Activated T-cell treated with anti-CD3 and anti-CD28 coated beads, Interleukin-2, amount 50 U/mL, for 4 hours (primary cell): Measurements from ENCODE around the gene CAMTA1. TPM values are rescaled to one million over a fixed set of nuclear protein-coding genes. Genes with fewer than 3 reads are reported as not detected.
A peak's percentile ranks its signal among the peaks of the same experiment; 100 is the strongest.

ENCODE experiments used
- ATAC-seq, 2 donors: fragments of 200-7000 bp; cut with Tn5 transposase; one replicate each; pipeline ENCODE4 v1.10.0; 2021
- DNase-seq: peaks from one replicate; pipeline ENCODE4 v3.0.0-alpha.2; 2020
- H3K27me3 Mint-ChIP-seq: one replicate; pipeline ENCODE4 v1.8.0; 2021; ENCODE audit warnings: low read depth, mixed read lengths
- H3K36me3 Mint-ChIP-seq: one replicate; pipeline ENCODE4 v1.8.0; 2022; ENCODE audit warnings: mixed read lengths; ENCODE audit not compliant: insufficient read depth
- H3K4me1 Mint-ChIP-seq: one replicate; pipeline ENCODE4 v1.8.0; 2021; ENCODE audit warnings: low read depth, mixed read lengths
- H3K4me3 Mint-ChIP-seq: one replicate; pipeline ENCODE4 v1.8.0; 2021; ENCODE audit warnings: mild to moderate bottlenecking, moderate library complexity, mixed read lengths
- H3K9me3 Mint-ChIP-seq: one replicate; pipeline ENCODE4 v1.8.0; 2021; ENCODE audit warnings: mixed read lengths
- total RNA-seq, 3 donors: library from RNA; stranded (reverse); gene quantifications; one replicate each; pipeline ENCODE4 v1.2.1, GENCODE V29; 2021

CAMTA1 gene
- total RNA-seq, 3 donors from 2014 or later: 47.5 to 50.3 (median 47.7) TPM

GRCh38 chr1:6962996-6963911 is 178.0 kb downstream of the CAMTA1 start:
- peaks cover 55% of the 10 kb centered on the region for H3K27me3 Mint-ChIP-seq
- no peaks in the 10 kb centered on the region for H3K36me3 Mint-ChIP-seq
- ATAC-seq (peak; percentile 71 to 76), DNase-seq (peak; percentile 55)
- peaks cover 9% of the 10 kb centered on the region for H3K4me1 Mint-ChIP-seq
- no peaks in the 10 kb centered on the region for H3K9me3 Mint-ChIP-seq
- H3K4me3 Mint-ChIP-seq: peak overlapping the region; percentile 43

GRCh38 chr1:6963912-6964307 is 178.7 kb downstream of the CAMTA1 start:
- H3K4me3 Mint-ChIP-seq: no peak overlapping the region
- ATAC-seq: no peak
- peaks cover 61% of the 10 kb centered on the region for H3K27me3 Mint-ChIP-seq
- peaks cover 16% of the 10 kb centered on the region for H3K4me1 Mint-ChIP-seq
- no peaks in the 10 kb centered on the region for H3K9me3 Mint-ChIP-seq
- no peaks in the 10 kb centered on the region for H3K36me3 Mint-ChIP-seq
- DNase-seq: no peak

- DNase-seq: no peak
- peaks cover 21% of the 10 kb centered on the region for H3K4me1 Mint-ChIP-seq
- no peaks in the 10 kb centered on the region for H3K9me3 Mint-ChIP-seq
- peaks cover 65% of the 10 kb centered on the region for H3K27me3 Mint-ChIP-seq
- H3K36me3 Mint-ChIP-seq: no peaks in the 10 kb centered on the region
- ATAC-seq: no peak
- H3K4me3 Mint-ChIP-seq: no peak overlapping the region
Observed at GRCh38 chr1:6965083-6965934, 180.1 kb downstream of the CAMTA1 start.

- H3K4me1 Mint-ChIP-seq: peaks cover 21% of the 10 kb centered on the region
- no peak for ATAC-seq
- H3K27me3 Mint-ChIP-seq: peaks cover 60% of the 10 kb centered on the region
- H3K36me3 Mint-ChIP-seq: no peaks in the 10 kb centered on the region
- DNase-seq: no peak
- no peak overlapping the region for H3K4me3 Mint-ChIP-seq
- no peaks in the 10 kb centered on the region for H3K9me3 Mint-ChIP-seq
Observed at GRCh38 chr1:6965935-6966241, 180.6 kb downstream of the CAMTA1 start.

GRCh38 chr1:6966326-6966725 is 181.1 kb downstream of the CAMTA1 start:
- Mint-ChIP-seq H3K27me3 (peaks cover 57% of the 10 kb centered on the region), H3K36me3 (no peaks in the 10 kb centered on the region), H3K4me3 (no peak overlapping the region), H3K4me1 (peaks cover 21% of the 10 kb centered on the region), H3K9me3 (no peaks in the 10 kb centered on the region)
- ATAC-seq: no peak
- no peak for DNase-seq

- H3K9me3 Mint-ChIP-seq: no peaks in the 10 kb centered on the region
- no peak for ATAC-seq
- peaks cover 53% of the 10 kb centered on the region for H3K27me3 Mint-ChIP-seq
- peaks cover 21% of the 10 kb centered on the region for H3K4me1 Mint-ChIP-seq
- no peak for DNase-seq
- no peaks in the 10 kb centered on the region for H3K36me3 Mint-ChIP-seq
- H3K4me3 Mint-ChIP-seq: no peak overlapping the region
Observed at GRCh38 chr1:6967431-6968111, 182.3 kb downstream of the CAMTA1 start.

- H3K9me3 Mint-ChIP-seq: no peaks in the 10 kb centered on the region
- DNase-seq: no peak
Observed at GRCh38 chr1:6969106-6969505, 183.9 kb downstream of the CAMTA1 start.

GRCh38 chr1:6969762-6970161 is 184.5 kb downstream of the CAMTA1 start:
- peaks cover 12% of the 10 kb centered on the region for H3K4me1 Mint-ChIP-seq
- H3K4me3 Mint-ChIP-seq: no peak overlapping the region
- ATAC-seq (no peak), DNase-seq (no peak)
- no peaks in the 10 kb centered on the region for H3K36me3 Mint-ChIP-seq
- peaks cover 38% of the 10 kb centered on the region for H3K27me3 Mint-ChIP-seq
- no peaks in the 10 kb centered on the region for H3K9me3 Mint-ChIP-seq

More at GRCh38 chr1:6969106-6969505, 183.9 kb downstream of the CAMTA1 start:
- Mint-ChIP-seq H3K27me3 (peaks cover 44% of the 10 kb centered on the region), H3K36me3 (no peaks in the 10 kb centered on the region), H3K4me3 (no peak overlapping the region), H3K4me1 (peaks cover 13% of the 10 kb centered on the region)
- ATAC-seq: peak; percentile 35 to 59

GRCh38 chr1:6970221-6970620 is 185.0 kb downstream of the CAMTA1 start:
- Mint-ChIP-seq H3K9me3 (no peaks in the 10 kb centered on the region), H3K4me1 (peaks cover 12% of the 10 kb centered on the region), H3K4me3 (no peak overlapping the region), H3K36me3 (no peaks in the 10 kb centered on the region), H3K27me3 (peaks cover 33% of the 10 kb centered on the region)
- ATAC-seq: no peak
- no peak for DNase-seq

- H3K27me3 Mint-ChIP-seq: peaks cover 25% of the 10 kb centered on the region
- H3K4me1 Mint-ChIP-seq: peaks cover 12% of the 10 kb centered on the region
- ATAC-seq (no peak), DNase-seq (no peak)
- H3K9me3 Mint-ChIP-seq: no peaks in the 10 kb centered on the region
- no peak overlapping the region for H3K4me3 Mint-ChIP-seq
- no peaks in the 10 kb centered on the region for H3K36me3 Mint-ChIP-seq
Observed at GRCh38 chr1:6971048-6971447, 185.8 kb downstream of the CAMTA1 start.

- no peaks in the 10 kb centered on the region for H3K9me3 Mint-ChIP-seq
- H3K4me3 Mint-ChIP-seq: no peak overlapping the region
- H3K27me3 Mint-ChIP-seq: peaks cover 19% of the 10 kb centered on the region
- no peak for ATAC-seq
- no peak for DNase-seq
- no peaks in the 10 kb centered on the region for H3K36me3 Mint-ChIP-seq
- peaks cover 12% of the 10 kb centered on the region for H3K4me1 Mint-ChIP-seq
Observed at GRCh38 chr1:6971699-6972098, 186.4 kb downstream of the CAMTA1 start.

GRCh38 chr1:6972399-6972798 is 187.1 kb downstream of the CAMTA1 start:
- peaks cover 12% of the 10 kb centered on the region for H3K4me1 Mint-ChIP-seq
- H3K4me3 Mint-ChIP-seq: no peak overlapping the region
- DNase-seq (no peak), ATAC-seq (no peak)
- peaks cover 2% of the 10 kb centered on the region for H3K36me3 Mint-ChIP-seq
- peaks cover 21% of the 10 kb centered on the region for H3K27me3 Mint-ChIP-seq
- H3K9me3 Mint-ChIP-seq: no peaks in the 10 kb centered on the region

GRCh38 chr1:6975331-6976043 is 190.2 kb downstream of the CAMTA1 start:
- Mint-ChIP-seq H3K36me3 (peaks cover 2% of the 10 kb centered on the region), H3K27me3 (peaks cover 2% of the 10 kb centered on the region), H3K9me3 (no peaks in the 10 kb centered on the region), H3K4me1 (no peaks in the 10 kb centered on the region), H3K4me3 (no peak overlapping the region)
- DNase-seq (no peak), ATAC-seq (no peak)

GRCh38 chr1:6976044-6976375 is 190.8 kb downstream of the CAMTA1 start:
- Mint-ChIP-seq H3K9me3 (no peaks in the 10 kb centered on the region), H3K36me3 (peaks cover 2% of the 10 kb centered on the region), H3K4me3 (no peak overlapping the region), H3K27me3 (peaks cover 2% of the 10 kb centered on the region), H3K4me1 (no peaks in the 10 kb centered on the region)
- no peak for ATAC-seq
- DNase-seq: no peak
